ENCODE data around the gene TBC1D22A.

DNA sequence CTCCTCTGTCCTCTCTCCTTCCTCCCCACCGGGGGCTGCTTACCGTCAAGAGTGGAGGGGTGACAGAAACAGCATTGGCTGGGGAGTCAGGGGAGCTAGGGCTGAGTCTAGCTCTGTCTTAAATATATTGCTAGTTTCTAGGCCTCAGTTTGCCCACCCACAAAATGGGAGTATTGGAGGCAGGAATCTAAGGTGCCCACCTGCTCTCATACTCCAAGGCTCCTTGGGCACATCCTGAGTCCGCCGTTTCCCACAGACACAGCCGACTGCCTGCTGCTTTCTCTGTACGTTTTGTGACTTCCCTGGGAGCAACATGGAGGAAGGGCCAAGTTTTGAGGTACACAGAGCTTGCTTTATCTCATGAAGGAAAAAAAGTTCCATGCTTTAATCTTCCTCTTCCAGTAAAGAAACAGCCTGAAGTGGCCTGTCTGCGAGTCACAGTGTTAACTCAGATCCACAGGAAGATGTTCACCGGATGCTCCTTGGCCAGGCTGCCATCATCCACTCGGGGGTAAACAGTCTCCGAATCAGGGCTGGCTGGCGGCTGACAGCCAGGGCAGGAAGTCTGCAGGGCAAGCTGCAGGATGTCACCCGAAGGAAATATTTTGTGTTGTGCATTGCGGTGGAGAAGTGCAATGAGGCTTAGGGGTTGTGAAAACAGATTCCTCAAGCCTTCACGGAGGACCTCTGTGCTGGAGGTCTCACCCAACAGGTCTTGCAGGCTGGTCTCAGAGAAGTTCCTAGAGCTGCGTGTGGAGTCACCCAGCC is 13.4 kb upstream of the TBC1D22A start:
- TF ChIP-seq EZH2 (optimal IDR thresholded peaks at IDR 0.05; ENCODE audit: low read depth, low read length) (no peak), CTCF (IDR thresholded peaks at IDR 0.05; ENCODE audit: low read length) (no peak)
